Endothelial cell of umbilical vein (primary cell): ENCODE measurements around the gene SCLT1. TPM values are rescaled to one million over a fixed set of nuclear protein-coding genes. Genes with fewer than 3 reads are reported as not detected.

Experiments
- BruUV-seq: library from RNA; stranded (reverse); fragments of 400-500 nt; replicated peaks from 2 replicates; lab custom pipeline; 2021; lab: Mats Ljungman, UMichigan
- CTCF ChIA-PET: fragments of 300-600, 350-600 bp; sonication (Branson Sonifier 250); formaldehyde crosslinking; loops from one replicate; lab custom pipeline; 2021; ENCODE audit warnings: antibody characterized with exemption, inconsistent platforms; lab: Charles Lee
- POLR2A ChIA-PET: fragments of 300-600, 350-600 bp; sonication (Branson Sonifier 250); formaldehyde crosslinking; loops from one replicate; lab custom pipeline; 2021; ENCODE audit warnings: antibody characterized with exemption, inconsistent platforms; lab: Charles Lee
- DNase-seq: peaks from one replicate; pipeline ENCODE4 v3.0.0-alpha.2; 2011; ENCODE audit warnings: low read depth, low spot score
- FAIRE-seq: peaks from 2 replicates; lab custom pipeline; 2011; peaks lifted over from hg19 to GRCh38; lab: Jason Lieb, UNC
- H2AFZ ChIP-seq: 2 replicates; pipeline ENCODE4 v1.6.0; 2012; ENCODE audit warnings: low read depth, low read length, control low read depth, inconsistent platforms
- H3K27ac ChIP-seq: 2 replicates; pipeline ENCODE4 v1.5.1; 2011; ENCODE audit warnings: low read depth, mild to moderate bottlenecking, control low read depth, low read length, moderate library complexity; ENCODE audit not compliant: insufficient read depth
- H3K27me3 ChIP-seq, 2 experiments: 2 replicates each; pipeline versions ENCODE4 v1.6.0 to v1.6.1; 2011; ENCODE audit warnings: low read length in 2 of 2, mixed read lengths in 1 of 2; ENCODE audit not compliant: control insufficient read depth in 2 of 2, insufficient read depth in 2 of 2
- H3K36me3 ChIP-seq, 2 experiments: 2 replicates in 1 of 2; 3 replicates in 1 of 2; pipeline ENCODE4 v1.5.1; 2011; ENCODE audit warnings: low read length in 2 of 2, mild to moderate bottlenecking in 1 of 2, moderate library complexity in 1 of 2; ENCODE audit not compliant: control insufficient read depth in 2 of 2, insufficient read depth in 2 of 2; ENCODE audit errors: extremely low read depth in 1 of 2
- H3K4me1 ChIP-seq: 3 replicates; pipeline ENCODE4 v1.5.1; 2011; ENCODE audit warnings: mild to moderate bottlenecking, low read length; ENCODE audit not compliant: control insufficient read depth, insufficient read depth; ENCODE audit errors: extremely low read depth
- H3K4me2 ChIP-seq: 2 replicates; pipeline ENCODE4 v1.6.1; 2011; ENCODE audit warnings: low read length, control low read depth, mixed read lengths; ENCODE audit not compliant: insufficient read depth
- H3K4me3 ChIP-seq, 3 experiments: fragments of 200-600 bp in 1 of 3; sonication (generic), shearing (Covaris generic) in 1 of 3; replicated peaks in 1 of 3; 2 replicates each; pipeline ENCODE4 v1.5.1; 2011 to 2016; ENCODE audit warnings: control low read depth in 3 of 3, low read length in 3 of 3, mild to moderate bottlenecking in 2 of 3, inconsistent platforms in 1 of 3, low read depth in 1 of 3, moderate library complexity in 1 of 3; ENCODE audit not compliant: insufficient read depth in 1 of 3
- H3K79me2 ChIP-seq: 2 replicates; pipeline ENCODE4 v1.6.0; 2012; ENCODE audit warnings: low read length, inconsistent platforms; ENCODE audit not compliant: control insufficient read depth, insufficient read depth
- H3K9ac ChIP-seq: replicated peaks from 2 replicates; pipeline ENCODE3; 2011; ENCODE audit warnings: low read length, control low read depth; ENCODE audit not compliant: insufficient read depth; ENCODE audit errors: extremely low read depth
- H3K9me1 ChIP-seq: replicated peaks from 3 replicates; pipeline ENCODE4 v1.6.0; 2011; ENCODE audit warnings: mild to moderate bottlenecking, low read length; ENCODE audit not compliant: control insufficient read depth, insufficient read depth; ENCODE audit errors: extremely low read depth
- H3K9me3 ChIP-seq: replicated peaks from 2 replicates; pipeline ENCODE4 v1.5.1; 2012; ENCODE audit warnings: low read length, inconsistent platforms; ENCODE audit not compliant: control insufficient read depth, insufficient read depth
- H4K20me1 ChIP-seq: replicated peaks from 2 replicates; pipeline ENCODE3; 2011; ENCODE audit warnings: mild to moderate bottlenecking, low read length; ENCODE audit not compliant: control insufficient read depth, insufficient read depth; ENCODE audit errors: extremely low read depth
- CTCF ChIP-seq, 2 donors: IDR thresholded peaks; 1 replicate in 1 of 2; 2 replicates in 1 of 2; pipeline ENCODE4 v1.5.1; 2011; ENCODE audit warnings: low read length in 2 of 2, mild to moderate bottlenecking in 2 of 2, moderate library complexity in 2 of 2, control low read depth in 1 of 2, inconsistent platforms in 1 of 2, low read depth in 1 of 2; ENCODE audit not compliant: insufficient read depth in 1 of 2; ENCODE audit errors: extremely low read depth in 1 of 2
- EZH2 ChIP-seq: IDR thresholded peaks from 2 replicates; pipeline ENCODE4 v1.6.1; 2012; ENCODE audit warnings: borderline replicate concordance, low read depth, mild to moderate bottlenecking, moderate library complexity, low read length, inconsistent platforms; ENCODE audit not compliant: severe bottlenecking
- FOS ChIP-seq: IDR thresholded peaks from 2 replicates; pipeline ENCODE4 v1.6.1; 2011; ENCODE audit warnings: mild to moderate bottlenecking, low read length, moderate library complexity, borderline replicate concordance; ENCODE audit not compliant: insufficient read depth
- GATA2 ChIP-seq: IDR thresholded peaks from 2 replicates; pipeline ENCODE4 v1.7.0; 2011; ENCODE audit warnings: low read depth, mild to moderate bottlenecking, moderate library complexity, mixed read lengths, low read length; ENCODE audit not compliant: insufficient read length, insufficient read depth
- JUN ChIP-seq: IDR thresholded peaks from 2 replicates; pipeline ENCODE4 v1.6.1; 2011; ENCODE audit warnings: borderline replicate concordance, low read depth; ENCODE audit not compliant: insufficient read length, insufficient read depth
- MAX ChIP-seq: IDR thresholded peaks from 2 replicates; pipeline ENCODE4 v1.6.1; 2011; ENCODE audit not compliant: insufficient read depth, insufficient read length
- MYC ChIP-seq: IDR thresholded peaks from one replicate; pipeline ENCODE4 v1.6.1; 2011; ENCODE audit warnings: mild to moderate bottlenecking, low read depth, low read length
- POLR2A ChIP-seq: IDR thresholded peaks from 2 replicates; pipeline ENCODE4 v1.6.1; 2012; ENCODE audit warnings: low read depth, mild to moderate bottlenecking, control low read depth, low read length
- POLR2AphosphoS5 ChIP-seq: IDR thresholded peaks from 2 replicates; pipeline ENCODE4 v1.6.1; 2012; ENCODE audit warnings: low read depth, mild to moderate bottlenecking, control low read depth, low read length, moderate library complexity; ENCODE audit not compliant: insufficient read depth
- dilution Hi-C: fragments of 300-500 bp; cut with MboI; formaldehyde crosslinking; loops from one replicate; pipeline ENCODE4 v1.15.0; 2019; ENCODE audit warnings: low sequenced_read_pairs; ENCODE audit not compliant: extremely low pct_ligation_motif_present
- intact Hi-C: fragments of 100-400 bp; cut with micrococcal nuclease; formaldehyde crosslinking; loops from one replicate; pipeline ENCODE4 v1.10.0; 2022
- polyA plus RNA-seq, 4 experiments: library from polyadenylated mRNA; depleted of rRNA in 3 of 4; stranded (reverse) in 3 of 4; unstranded in 1 of 4; fragments of >200 nt; gene quantifications; 2 replicates each; pipeline versions ENCODE4 v1.2.1 to v1.2.3, GENCODE V29; 2011 to 2012; ENCODE audit warnings: missing spikeins in 1 of 4
- total RNA-seq: library from RNA; stranded (reverse); gene quantifications from 2 replicates; pipeline ENCODE4 v1.2.3, GENCODE V29; 2021

The SCLT1 gene
- total and polyA plus RNA-seq, 2 donors (not counting 3 experiments of a cell fraction or from before 2014, with no cell fraction given) = 3.2 to 14.0 TPM

GRCh38 chr4:128955751-128956150 lies 137.6 kb downstream of the SCLT1 start:
- H3K4me3 ChIP-seq = no peak overlapping the region
- H3K9me3 ChIP-seq = no peaks in the 10 kb centered on the region
- peak overlapping the region; percentile 59 for H2AFZ ChIP-seq
- TF ChIP-seq POLR2A (no peak), MAX (no peak), CTCF (IDR thresholded peaks at IDR 0.05; ENCODE audit: extremely low read depth in 1 of 2, insufficient read depth in 1 of 2, low read depth in 1 of 2, low read length in 2 of 2) (no peak), FOS (no peak), JUN (no peak), POLR2AphosphoS5 (no peak), MYC (no peak), EZH2 (no peak), GATA2 (no peak)
- no TSS peak for BruUV-seq
- POLR2A ChIA-PET = no interaction called here
- dilution Hi-C loops = no loop called here
- FAIRE-seq (no peak), DNase-seq (peak; percentile 30)
- H3K9ac ChIP-seq = no peak overlapping the region
- no peak overlapping the region for H3K27ac ChIP-seq
- peak overlapping the region; percentile 65 for H3K4me2 ChIP-seq
- H3K79me2 ChIP-seq = no peaks in the 10 kb centered on the region
- no peaks in the 10 kb centered on the region for H4K20me1 ChIP-seq
- H3K9me1 ChIP-seq = no peaks in the 10 kb centered on the region
- H3K27me3 ChIP-seq = no peaks in the 10 kb centered on the region
- CTCF ChIA-PET = interaction anchor here (1.2 kb wide), 1 partner anchor 9 kb away, joined by 3 read pairs; no protein-coding TSS in a partner anchor
- intact Hi-C loops = no loop called here
- peaks cover 11% of the 10 kb centered on the region for H3K4me1 ChIP-seq
- H3K36me3 ChIP-seq = no peaks in the 10 kb centered on the region
